Testis (tissue), 3 donors: ENCODE data around the gene TMEM19. TPM values are rescaled to one million over a fixed set of nuclear protein-coding genes. Genes with fewer than 3 reads are reported as not detected.

Experiments used
- DNase-seq: peaks from one replicate; pipeline ENCODE4 v3.0.0-alpha.2; 2019
- H3K27ac ChIP-seq, 2 donors: fragments of 200-600 bp; sonication (generic); one replicate each; pipeline ENCODE4 v1.5.1; 2019
- H3K27me3 ChIP-seq: fragments of 200-600 bp; sonication (generic); one replicate; pipeline ENCODE4 v1.5.1; 2019
- H3K36me3 ChIP-seq: fragments of 200-600 bp; sonication (generic); one replicate; pipeline ENCODE4 v1.5.1; 2017; ENCODE audit warnings: low read depth; ENCODE audit errors: missing control alignments
- H3K4me1 ChIP-seq: fragments of 200-600 bp; sonication (generic); one replicate; pipeline ENCODE4 v1.5.1; 2019
- H3K4me3 ChIP-seq, 2 donors: fragments of 200-600 bp; sonication (generic); one replicate each; pipeline ENCODE4 v1.5.1; 2017 to 2019
- H3K9me3 ChIP-seq: fragments of 200-600 bp; sonication (generic); one replicate; pipeline ENCODE4 v1.5.1; 2017
- POLR2A ChIP-seq: fragments of 450-650 bp; IDR thresholded peaks from one replicate; pipeline ENCODE4 v1.6.1; 2017; ENCODE audit warnings: antibody characterized with exemption, mild to moderate bottlenecking, moderate library complexity
- WGBS, 2 donors: methylation state at CpG; one replicate each; pipeline ENCODE4 v1.1.5; 2018; 5-methylcytosine and 5-hydroxymethylcytosine counted together
- intact Hi-C: fragments of 100-400 bp; cut with DNase I; formaldehyde crosslinking; loops from one replicate; pipeline ENCODE4 v1.15.1; 2023; ENCODE audit warnings: low total_unique reads
- polyA plus RNA-seq: library from polyadenylated mRNA; stranded (reverse); fragments of 350-450 nt; fragmentation: Illumina TruSeq; extraction: RNeasy Lipid Tissue Mini Kit (QIAGEN cat#74804); gene quantifications from one replicate; pipeline ENCODE4 v1.2.3, GENCODE V29; 2014; ENCODE audit warnings: low read depth, low replicate concordance; ENCODE audit not compliant: insufficient read depth
- total RNA-seq, 2 donors: library from RNA; depleted of rRNA; stranded (reverse); fragments of >200 nt; gene quantifications; one replicate each; pipeline ENCODE4 v1.2.3, GENCODE V29; 2016
- TF ChIP-seq, protein P1 (sequence below), 3 experiments: fragments of 450-650 bp in 2 of 3; fragments of 200-600 bp in 1 of 3; sonication (generic) in 1 of 3; IDR thresholded peaks; one replicate each; pipeline ENCODE4 v1.5.1; 2016 to 2019; ENCODE audit warnings: antibody characterized with exemption in 3 of 3, mild to moderate bottlenecking in 2 of 3, moderate library complexity in 1 of 3

The TMEM19 gene
- total and polyA plus RNA-seq, 3 donors from 2014 or later = 11.5 to 16.0 (median 14.9) TPM

- intact Hi-C loops = no loop called here
- Histone ChIP-seq H3K27ac (no peak overlapping the region), H3K4me1 (no peaks in the 10 kb centered on the region), H3K9me3 (no peaks in the 10 kb centered on the region), H3K36me3 (no peaks in the 10 kb centered on the region), H3K4me3 (no peak overlapping the region), H3K27me3 (no peaks in the 10 kb centered on the region)
- no peak for DNase-seq
- WGBS, 2 donors = 69 to 74% methylated on average over 2 of the region's 2 CpGs
- no peak for TF ChIP-seq POLR2A
- TF ChIP-seq, protein P1, sequence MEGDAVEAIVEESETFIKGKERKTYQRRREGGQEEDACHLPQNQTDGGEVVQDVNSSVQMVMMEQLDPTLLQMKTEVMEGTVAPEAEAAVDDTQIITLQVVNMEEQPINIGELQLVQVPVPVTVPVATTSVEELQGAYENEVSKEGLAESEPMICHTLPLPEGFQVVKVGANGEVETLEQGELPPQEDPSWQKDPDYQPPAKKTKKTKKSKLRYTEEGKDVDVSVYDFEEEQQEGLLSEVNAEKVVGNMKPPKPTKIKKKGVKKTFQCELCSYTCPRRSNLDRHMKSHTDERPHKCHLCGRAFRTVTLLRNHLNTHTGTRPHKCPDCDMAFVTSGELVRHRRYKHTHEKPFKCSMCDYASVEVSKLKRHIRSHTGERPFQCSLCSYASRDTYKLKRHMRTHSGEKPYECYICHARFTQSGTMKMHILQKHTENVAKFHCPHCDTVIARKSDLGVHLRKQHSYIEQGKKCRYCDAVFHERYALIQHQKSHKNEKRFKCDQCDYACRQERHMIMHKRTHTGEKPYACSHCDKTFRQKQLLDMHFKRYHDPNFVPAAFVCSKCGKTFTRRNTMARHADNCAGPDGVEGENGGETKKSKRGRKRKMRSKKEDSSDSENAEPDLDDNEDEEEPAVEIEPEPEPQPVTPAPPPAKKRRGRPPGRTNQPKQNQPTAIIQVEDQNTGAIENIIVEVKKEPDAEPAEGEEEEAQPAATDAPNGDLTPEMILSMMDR (IDR thresholded peaks at IDR 0.05) = no peak
Measured at GRCh38 chr12:71703206-71703605, 17.3 kb downstream of the TMEM19 start.

GRCh38 chr12:71704920-71705319, 19.0 kb downstream of the TMEM19 start:
- Histone ChIP-seq H3K9me3 (no peaks in the 10 kb centered on the region), H3K27ac (no peak overlapping the region), H3K4me1 (no peaks in the 10 kb centered on the region), H3K36me3 (no peaks in the 10 kb centered on the region), H3K4me3 (no peak overlapping the region), H3K27me3 (no peaks in the 10 kb centered on the region)
- WGBS, 2 donors = 88 to 95% methylated on average over 2 of the region's 2 CpGs
- no peak for DNase-seq
- intact Hi-C loops = no loop called here
- no peak for TF ChIP-seq POLR2A
- TF ChIP-seq, protein P1 (IDR thresholded peaks at IDR 0.05) = no peak

- TF ChIP-seq POLR2A = no peak
- TF ChIP-seq, protein P1 (IDR thresholded peaks at IDR 0.05) = no peak
- no peaks in the 10 kb centered on the region for H3K9me3 ChIP-seq
- H3K4me1 ChIP-seq = no peaks in the 10 kb centered on the region
- no peak for DNase-seq
- no peak overlapping the region for H3K27ac ChIP-seq
- intact Hi-C loops = no loop called here
- no peak overlapping the region for H3K4me3 ChIP-seq
- WGBS, 2 donors = 53 to 96% methylated on average over 1 of the region's 1 CpG
- H3K36me3 ChIP-seq = no peaks in the 10 kb centered on the region
- no peaks in the 10 kb centered on the region for H3K27me3 ChIP-seq
Measured at GRCh38 chr12:71708658-71709057, 22.8 kb downstream of the TMEM19 start.

DNA sequence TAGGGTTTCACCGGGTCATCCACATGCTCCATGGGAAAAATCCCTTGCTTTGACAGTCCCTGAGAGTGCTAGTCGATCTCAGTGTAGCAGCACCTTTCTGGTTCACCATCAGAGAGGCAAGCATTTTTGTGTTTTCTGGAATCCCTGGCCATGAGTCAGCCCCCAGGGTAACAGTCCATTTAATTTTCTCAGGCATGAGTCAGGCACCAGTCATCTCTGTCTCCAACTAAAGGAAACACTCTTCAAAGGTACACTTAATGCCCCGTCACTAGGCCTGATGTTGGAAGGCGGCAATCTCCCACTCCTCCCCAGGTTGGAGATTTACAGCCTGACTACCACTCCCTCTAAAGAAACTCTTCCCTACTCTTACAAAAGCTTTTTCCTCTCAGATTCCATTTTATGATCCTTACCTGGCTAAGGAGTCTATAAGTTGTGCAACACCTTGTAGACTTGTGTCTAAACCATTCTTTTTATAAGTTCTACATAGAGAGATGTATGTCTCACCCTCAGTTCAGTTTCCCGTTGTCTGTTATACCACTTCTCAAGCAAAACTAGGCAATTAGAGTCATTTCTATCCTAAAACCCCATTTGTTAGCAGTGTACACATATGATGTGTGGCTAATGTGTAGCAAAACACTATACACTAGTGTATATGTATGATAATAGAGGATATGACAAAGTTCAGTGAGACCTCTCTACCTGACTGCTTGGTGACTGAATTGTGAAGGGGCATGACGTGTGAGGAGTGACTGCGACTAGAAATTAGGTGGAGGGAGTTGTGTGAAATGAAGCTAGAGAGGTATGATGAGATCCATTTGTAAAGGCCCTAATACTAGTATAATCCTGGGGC, 24.6 kb downstream of the TMEM19 start:
- intact Hi-C loops = no loop called here
- 90 to 95% methylated on average over 7 of the region's 7 CpGs for WGBS, 2 donors
- Histone ChIP-seq H3K4me3 (no peak overlapping the region), H3K9me3 (no peaks in the 10 kb centered on the region), H3K27ac (no peak overlapping the region), H3K36me3 (no peaks in the 10 kb centered on the region), H3K4me1 (no peaks in the 10 kb centered on the region), H3K27me3 (no peaks in the 10 kb centered on the region)
- TF ChIP-seq, protein P1 (IDR thresholded peaks at IDR 0.05) = no peak
- no peak for TF ChIP-seq POLR2A
- DNase-seq = no peak

DNA sequence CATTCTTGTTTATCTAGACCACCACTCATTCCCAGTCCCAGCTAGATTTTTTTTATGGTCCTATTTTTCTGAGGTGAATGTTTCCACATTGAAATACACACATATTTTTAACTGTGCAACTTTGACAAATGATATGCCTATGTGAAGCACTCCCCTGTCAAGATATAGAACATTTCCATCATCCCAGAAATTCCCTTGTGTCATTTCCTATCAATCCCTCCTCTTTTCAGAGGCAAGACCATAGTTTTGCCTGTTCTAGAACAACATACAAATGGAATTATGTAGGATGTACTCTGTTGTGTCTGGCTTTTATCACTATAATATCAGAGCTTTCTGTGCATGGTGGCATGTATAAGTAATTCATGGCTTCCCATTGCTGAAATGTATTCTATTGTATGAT, 32.7 kb downstream of the TMEM19 start:
- H3K27me3 ChIP-seq = no peaks in the 10 kb centered on the region
- H3K36me3 ChIP-seq = no peaks in the 10 kb centered on the region
- H3K9me3 ChIP-seq = no peaks in the 10 kb centered on the region
- H3K4me3 ChIP-seq = no peak overlapping the region
- no peak overlapping the region for H3K27ac ChIP-seq
- DNase-seq = no peak
- intact Hi-C loops = no loop called here
- no peaks in the 10 kb centered on the region for H3K4me1 ChIP-seq
- no peak for TF ChIP-seq POLR2A
- TF ChIP-seq, protein P1 (IDR thresholded peaks at IDR 0.05) = no peak
